Loucy (cell line): ENCODE measurements around the gene CDH20.

ENCODE experiments used
- H2AFZ ChIP-seq: fragments of 200-600 bp; sonication (generic); 2 replicates; pipeline ENCODE4 v1.6.0; 2016; ENCODE audit warnings: antibody characterized with exemption, mild to moderate bottlenecking, low read length, moderate library complexity
- H3F3A ChIP-seq: fragments of 200-600 bp; 2 replicates; pipeline ENCODE4 v1.6.0; 2016; ENCODE audit warnings: antibody characterized with exemption, low read depth, mild to moderate bottlenecking
- H3K27me3 ChIP-seq: fragments of 200-600 bp; sonication (generic); 2 replicates; pipeline ENCODE4 v1.6.1; 2014; ENCODE audit warnings: low read length, mild to moderate bottlenecking; ENCODE audit not compliant: insufficient read depth, poor library complexity, severe bottlenecking
- H3K36me3 ChIP-seq: fragments of 200-600 bp; sonication (generic); 2 replicates; pipeline ENCODE4 v1.6.1; 2016; ENCODE audit warnings: low read length; ENCODE audit not compliant: insufficient read depth
- H3K4me1 ChIP-seq: fragments of 200-600 bp; sonication (generic); 2 replicates; pipeline ENCODE4 v1.5.1; 2014; ENCODE audit warnings: low read length, mild to moderate bottlenecking; ENCODE audit not compliant: insufficient read depth, poor library complexity, severe bottlenecking
- H3K4me2 ChIP-seq: fragments of 200-600 bp; sonication (generic); 2 replicates; pipeline ENCODE4 v1.6.0; 2014; ENCODE audit warnings: antibody characterized with exemption, low read length, low read depth, mild to moderate bottlenecking; ENCODE audit not compliant: poor library complexity, severe bottlenecking
- H3K4me3 ChIP-seq: fragments of 200-600 bp; sonication (generic); 2 replicates; pipeline ENCODE4 v1.5.1; 2014; ENCODE audit warnings: low read length, mild to moderate bottlenecking, mixed read lengths; ENCODE audit not compliant: poor library complexity, severe bottlenecking
- H3K79me2 ChIP-seq: fragments of 200-600 bp; sonication (generic); 2 replicates; pipeline ENCODE4 v1.6.1; 2014; ENCODE audit warnings: low read length; ENCODE audit not compliant: insufficient read depth
- H3K9ac ChIP-seq: fragments of 200-600 bp; sonication (generic); 2 replicates; pipeline ENCODE4 v1.6.0; 2014; ENCODE audit warnings: mild to moderate bottlenecking, low read depth, low read length, moderate library complexity; ENCODE audit not compliant: poor library complexity, severe bottlenecking
- H3K9me2 ChIP-seq: fragments of 200-600 bp; sonication (generic); replicated peaks from 2 replicates; pipeline ENCODE4 v1.6.1; 2016; ENCODE audit warnings: low read depth, low read length, mixed read lengths
- H3K9me3 ChIP-seq: fragments of 200-600 bp; sonication (generic); 2 replicates; pipeline ENCODE4 v1.6.1; 2014; ENCODE audit warnings: mild to moderate bottlenecking, antibody characterized with exemption, low read length, low read depth; ENCODE audit not compliant: insufficient read depth
- H4K20me1 ChIP-seq: fragments of 200-600 bp; sonication (generic); 2 replicates; pipeline ENCODE4 v1.6.0; 2014; ENCODE audit warnings: antibody characterized with exemption, low read length, mild to moderate bottlenecking; ENCODE audit not compliant: insufficient read depth, poor library complexity, severe bottlenecking
- EZH2phosphoT487 ChIP-seq: fragments of 200-600 bp; IDR thresholded peaks from 2 replicates; pipeline ENCODE4 v1.6.1; 2018; ENCODE audit warnings: antibody characterized with exemption, mild to moderate bottlenecking, moderate library complexity, borderline replicate concordance
- TF ChIP-seq, protein P1 (sequence below): fragments of 200-600 bp; sonication (generic); conservative IDR thresholded peaks from 2 replicates; pipeline ENCODE4 v1.5.1; 2014; ENCODE audit warnings: mild to moderate bottlenecking, antibody characterized with exemption, low read length

Gene CDH20

DNA sequence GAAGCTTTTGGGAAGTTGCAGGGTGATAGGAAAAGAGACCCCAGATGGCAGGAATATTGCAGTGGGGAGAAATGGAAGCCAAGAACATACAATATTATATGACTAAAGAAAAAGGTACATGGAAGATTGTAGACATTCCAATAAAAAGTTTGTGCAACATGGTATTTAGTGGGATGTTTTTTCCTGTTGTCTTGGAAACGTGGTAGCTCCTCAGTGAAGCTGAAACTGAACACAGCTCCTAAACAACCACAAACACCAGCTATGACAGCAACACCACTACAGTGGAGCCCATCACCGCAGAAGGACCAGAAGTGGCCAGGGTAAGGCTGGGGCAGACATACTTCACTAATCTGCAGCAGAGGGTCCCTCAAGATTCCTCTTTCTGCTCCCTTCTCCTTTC, 246.8 kb downstream of the CDH20 start:
- Histone ChIP-seq H3K36me3 (no peaks in the 10 kb centered on the region), H3K9me2 (no peaks in the 10 kb centered on the region), H3K4me1 (peaks cover 7% of the 10 kb centered on the region), H3K79me2 (no peaks in the 10 kb centered on the region), H3F3A (no peaks in the 10 kb centered on the region), H3K4me2 (peak overlapping the region; percentile 55), H3K27me3 (no peaks in the 10 kb centered on the region), H2AFZ (no peak overlapping the region), H3K4me3 (peak overlapping the region; percentile 52), H3K9me3 (no peaks in the 10 kb centered on the region), H3K9ac (no peak overlapping the region), H4K20me1 (no peaks in the 10 kb centered on the region)
- TF ChIP-seq, protein P1, sequence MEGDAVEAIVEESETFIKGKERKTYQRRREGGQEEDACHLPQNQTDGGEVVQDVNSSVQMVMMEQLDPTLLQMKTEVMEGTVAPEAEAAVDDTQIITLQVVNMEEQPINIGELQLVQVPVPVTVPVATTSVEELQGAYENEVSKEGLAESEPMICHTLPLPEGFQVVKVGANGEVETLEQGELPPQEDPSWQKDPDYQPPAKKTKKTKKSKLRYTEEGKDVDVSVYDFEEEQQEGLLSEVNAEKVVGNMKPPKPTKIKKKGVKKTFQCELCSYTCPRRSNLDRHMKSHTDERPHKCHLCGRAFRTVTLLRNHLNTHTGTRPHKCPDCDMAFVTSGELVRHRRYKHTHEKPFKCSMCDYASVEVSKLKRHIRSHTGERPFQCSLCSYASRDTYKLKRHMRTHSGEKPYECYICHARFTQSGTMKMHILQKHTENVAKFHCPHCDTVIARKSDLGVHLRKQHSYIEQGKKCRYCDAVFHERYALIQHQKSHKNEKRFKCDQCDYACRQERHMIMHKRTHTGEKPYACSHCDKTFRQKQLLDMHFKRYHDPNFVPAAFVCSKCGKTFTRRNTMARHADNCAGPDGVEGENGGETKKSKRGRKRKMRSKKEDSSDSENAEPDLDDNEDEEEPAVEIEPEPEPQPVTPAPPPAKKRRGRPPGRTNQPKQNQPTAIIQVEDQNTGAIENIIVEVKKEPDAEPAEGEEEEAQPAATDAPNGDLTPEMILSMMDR: no peak
- TF ChIP-seq EZH2phosphoT487: no peak

DNA sequence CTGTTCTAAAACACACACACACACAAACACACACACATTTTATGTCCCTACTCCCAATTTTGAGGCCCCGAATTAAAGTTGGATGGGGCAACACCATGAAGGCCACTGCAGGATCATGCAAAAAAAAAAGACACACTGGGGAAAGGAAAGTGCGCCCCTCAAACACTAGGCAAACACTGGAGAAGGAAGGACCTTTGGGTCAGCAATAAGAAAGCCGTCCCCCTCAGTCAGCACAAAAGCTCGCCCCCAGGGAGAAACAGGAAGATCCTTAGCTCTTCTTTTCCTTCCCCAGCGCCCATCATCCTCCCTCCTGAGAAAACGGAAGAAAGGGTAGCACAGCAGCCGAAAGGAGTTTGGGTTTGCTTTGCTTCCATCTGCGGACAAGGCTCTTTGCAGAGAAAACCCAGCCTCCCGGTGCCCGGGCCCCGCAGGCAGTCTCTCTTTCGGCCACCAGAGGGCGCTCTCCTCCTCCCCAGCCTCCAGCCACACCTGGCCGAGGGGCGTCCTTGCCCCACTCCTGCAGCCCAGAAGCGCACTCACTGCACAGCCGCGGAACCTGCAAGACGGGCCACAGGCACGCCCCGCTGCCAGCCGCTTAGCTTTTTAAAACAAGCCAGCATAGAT, 248.5 kb downstream of the CDH20 start:
- Histone ChIP-seq H3K27me3 (no peaks in the 10 kb centered on the region), H3K4me3 (no peak overlapping the region), H3K9ac (no peak overlapping the region), H3K4me1 (peaks cover 7% of the 10 kb centered on the region), H2AFZ (peak overlapping the region; percentile 58), H3K79me2 (no peaks in the 10 kb centered on the region), H3K9me2 (no peaks in the 10 kb centered on the region), H3K9me3 (no peaks in the 10 kb centered on the region), H4K20me1 (no peaks in the 10 kb centered on the region), H3K36me3 (no peaks in the 10 kb centered on the region), H3K4me2 (peak overlapping the region; percentile 43), H3F3A (no peaks in the 10 kb centered on the region)
- TF ChIP-seq, protein P1: peak; percentile 92
- no peak for TF ChIP-seq EZH2phosphoT487

DNA sequence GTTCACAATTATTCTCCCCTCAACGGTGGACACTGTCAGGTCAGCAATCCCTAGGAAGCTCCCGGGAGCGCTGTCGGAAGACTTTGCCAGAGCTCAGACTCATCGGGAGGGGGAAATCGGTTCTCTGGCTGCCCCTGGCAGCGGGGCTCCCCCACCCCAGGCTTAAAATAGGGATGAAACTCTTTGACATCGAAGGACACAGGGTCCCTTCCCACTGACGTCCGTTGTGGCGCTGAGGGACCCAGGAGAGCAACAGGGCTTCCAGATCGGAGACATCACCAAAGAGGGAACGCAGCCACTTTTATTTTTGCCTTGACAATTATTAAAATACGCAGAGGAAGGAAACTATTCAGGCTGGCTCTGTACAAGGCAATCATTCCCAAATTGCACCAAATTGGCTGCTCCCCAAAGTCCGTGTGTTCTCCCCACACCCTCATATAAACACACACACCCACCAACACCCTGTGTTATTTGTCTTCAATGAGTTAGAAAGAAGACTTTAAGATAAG, 249.0 kb downstream of the CDH20 start:
- Histone ChIP-seq H2AFZ (no peak overlapping the region), H3F3A (no peaks in the 10 kb centered on the region), H3K9me2 (no peaks in the 10 kb centered on the region), H3K4me3 (no peak overlapping the region), H3K9me3 (no peaks in the 10 kb centered on the region), H3K79me2 (no peaks in the 10 kb centered on the region), H3K4me1 (peaks cover 7% of the 10 kb centered on the region), H3K9ac (no peak overlapping the region), H3K36me3 (no peaks in the 10 kb centered on the region), H3K27me3 (no peaks in the 10 kb centered on the region), H4K20me1 (no peaks in the 10 kb centered on the region), H3K4me2 (no peak overlapping the region)
- TF ChIP-seq, protein P1: no peak; the same call in 1 of the 2 replicates
- TF ChIP-seq EZH2phosphoT487: no peak
